Lower leg skin (tissue), 4 donors: ENCODE data around the gene RAD51B. TPM values are rescaled to one million over a fixed set of nuclear protein-coding genes. Genes with fewer than 3 reads are reported as not detected.

Source experiments
- DNase-seq, 2 donors: peaks; one replicate each; pipeline ENCODE4 v3.0.0-alpha.2; 2019; ENCODE audit warnings: low spot score in 2 of 2
- H3K4me3 ChIP-seq: fragments of 200-600 bp; sonication (generic); 2 replicates; pipeline ENCODE4 v1.5.1; 2017; ENCODE audit warnings: mild to moderate bottlenecking, low read depth; ENCODE audit not compliant: poor library complexity, severe bottlenecking
- CTCF ChIP-seq, 3 donors: fragments of 450-650 bp; IDR thresholded peaks; one replicate each; pipeline ENCODE4 v1.5.1; 2016; ENCODE audit warnings: antibody characterized with exemption in 3 of 3, mild to moderate bottlenecking in 3 of 3, moderate library complexity in 2 of 3
- POLR2A ChIP-seq, 2 donors: fragments of 450-650 bp; IDR thresholded peaks; one replicate each; pipeline ENCODE4 v1.6.1; 2016 to 2017; ENCODE audit warnings: antibody characterized with exemption in 2 of 2, mild to moderate bottlenecking in 1 of 2, moderate library complexity in 1 of 2
- WGBS, 2 donors: methylation state at CpG; one replicate each; pipeline ENCODE4 v1.1.5; 2018; 5-methylcytosine and 5-hydroxymethylcytosine counted together
- intact Hi-C: fragments of 100-400 bp; cut with DNase I; formaldehyde crosslinking; loops from one replicate; pipeline ENCODE4 v1.15.0; 2023; ENCODE audit warnings: low total_unique reads
- total RNA-seq, 4 donors: library from RNA; depleted of rRNA; stranded (reverse); fragments of >200 nt; gene quantifications; one replicate each; pipeline ENCODE4 v1.1.0, GENCODE V29; 2016

Gene RAD51B
- total RNA-seq, 4 donors from 2014 or later = 6.1 to 27.2 (median 13.6) TPM

DNA sequence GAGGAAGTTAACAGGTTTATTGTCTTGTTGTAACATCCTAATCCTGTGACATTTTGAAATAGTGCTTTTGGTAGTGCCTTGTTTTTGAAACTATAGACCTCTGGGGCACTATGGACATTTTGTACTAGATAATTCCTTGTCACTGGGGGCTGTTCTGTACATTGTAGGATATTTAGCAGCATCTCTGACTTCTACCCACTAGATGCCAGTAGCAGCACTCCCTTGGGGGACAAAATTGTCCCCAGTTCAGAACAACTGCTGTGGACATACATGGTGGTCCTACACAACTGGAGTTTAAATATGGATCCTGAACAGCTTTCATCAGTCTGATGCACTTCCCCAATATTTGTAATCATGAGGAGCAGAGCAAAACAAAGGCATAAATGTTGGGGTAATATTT, 264.7 kb downstream of the RAD51B start:
- intact Hi-C loops = no loop called here
- no peak overlapping the region for H3K4me3 ChIP-seq
- TF ChIP-seq CTCF (IDR thresholded peaks at IDR 0.05) = no peak
- TF ChIP-seq POLR2A (IDR thresholded peaks at IDR 0.05) = no peak
- DNase-seq = no peak

- no peak for DNase-seq
- intact Hi-C loops = no loop called here
- WGBS, 2 donors = 77 to 97% methylated on average over 8 of the region's 8 CpGs
- H3K4me3 ChIP-seq = no peak overlapping the region
- TF ChIP-seq POLR2A (IDR thresholded peaks at IDR 0.05) (no peak), CTCF (IDR thresholded peaks at IDR 0.05) (no peak)
Observed at GRCh38 chr14:68085742-68086141, 266.2 kb downstream of the RAD51B start.

DNA sequence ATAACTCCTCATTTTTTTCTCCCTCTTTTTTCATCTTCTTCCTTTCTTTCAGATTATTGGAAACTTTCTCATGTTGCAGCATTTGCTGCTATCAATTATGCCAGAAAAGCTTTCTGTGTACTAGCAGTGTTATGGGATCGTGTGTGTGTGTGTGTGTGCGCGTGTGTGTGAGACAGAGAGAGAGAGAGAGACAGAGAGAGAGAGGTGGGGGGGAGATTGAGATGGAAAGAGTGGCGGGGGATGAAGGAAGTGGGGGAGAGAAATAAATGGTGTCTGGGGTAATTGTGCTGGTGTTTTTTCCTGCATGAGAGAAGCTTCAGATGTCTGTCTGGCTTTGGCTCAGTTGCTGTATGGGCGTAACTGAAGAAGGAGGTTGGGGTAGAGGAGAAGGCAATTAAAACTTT, 268.9 kb downstream of the RAD51B start:
- DNase-seq = no peak
- WGBS, 2 donors = 25 to 32% methylated on average over 5 of the region's 5 CpGs
- no peak overlapping the region for H3K4me3 ChIP-seq

GRCh38 chr14:68089146-68089731, 269.7 kb downstream of the RAD51B start:
- TF ChIP-seq CTCF (IDR thresholded peaks at IDR 0.05) (no peak), POLR2A (IDR thresholded peaks at IDR 0.05) (no peak)
- 41 to 51% methylated on average over 5 of the region's 5 CpGs for WGBS, 2 donors
- intact Hi-C loops = no loop called here
- no peak overlapping the region for H3K4me3 ChIP-seq
- no peak for DNase-seq

More for the DNA sequence above, 268.9 kb downstream of the RAD51B start:
- TF ChIP-seq POLR2A (IDR thresholded peaks at IDR 0.05) = no peak
- TF ChIP-seq CTCF (IDR thresholded peaks at IDR 0.05) = no peak
- intact Hi-C loops = no loop called here

GRCh38 chr14:68094158-68094557, 274.6 kb downstream of the RAD51B start:
- no peak overlapping the region for H3K4me3 ChIP-seq
- intact Hi-C loops = no loop called here
- 61 to 65% methylated on average over 2 of the region's 2 CpGs for WGBS, 2 donors
- TF ChIP-seq CTCF (IDR thresholded peaks at IDR 0.05) (no peak), POLR2A (IDR thresholded peaks at IDR 0.05) (no peak)
- no peak for DNase-seq

DNA sequence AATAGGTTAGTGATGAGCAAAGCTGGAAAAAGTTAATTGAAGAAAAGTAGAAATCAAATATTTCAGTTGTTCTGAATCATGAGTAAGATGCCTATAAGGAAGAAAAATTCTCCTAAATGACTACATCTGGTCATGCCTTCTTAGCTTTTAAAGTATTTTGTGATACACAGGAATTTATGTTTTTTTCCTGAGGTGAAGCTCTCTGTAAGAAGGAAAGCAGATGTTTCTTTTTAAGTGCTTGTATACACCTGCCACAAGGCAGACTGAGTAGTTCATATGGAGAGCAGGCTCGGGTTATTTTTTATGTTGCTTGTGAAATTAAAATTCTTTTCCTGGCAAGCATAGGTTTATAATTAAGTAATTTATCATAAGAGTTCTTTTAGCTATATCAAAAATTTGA, 275.2 kb downstream of the RAD51B start:
- H3K4me3 ChIP-seq = no peak overlapping the region
- no peak for DNase-seq
- TF ChIP-seq CTCF (IDR thresholded peaks at IDR 0.05) (no peak), POLR2A (IDR thresholded peaks at IDR 0.05) (no peak)
- intact Hi-C loops = no loop called here
- WGBS, 2 donors = 52 to 55% methylated on average over 1 of the region's 1 CpG
